HG03558 (cell line): ENCODE data around the gene NUBP1.
A peak's percentile ranks its signal among the peaks of the same experiment; 100 is the strongest.
"Not testable (repeated sequence)": the region's sequence is repeated elsewhere in the genome, so short reads cannot be mapped to it uniquely, and the experiment has no call there.

ENCODE experiments used
- ATAC-seq: cut with Tn5 transposase; IDR thresholded peaks from one replicate; pipeline ENCODE4 v1.9.1; 2021; ENCODE audit warnings: moderate number of reproducible peaks; ENCODE audit not compliant: unreplicated experiment; ENCODE audit errors: extremely low read depth

Gene NUBP1

DNA sequence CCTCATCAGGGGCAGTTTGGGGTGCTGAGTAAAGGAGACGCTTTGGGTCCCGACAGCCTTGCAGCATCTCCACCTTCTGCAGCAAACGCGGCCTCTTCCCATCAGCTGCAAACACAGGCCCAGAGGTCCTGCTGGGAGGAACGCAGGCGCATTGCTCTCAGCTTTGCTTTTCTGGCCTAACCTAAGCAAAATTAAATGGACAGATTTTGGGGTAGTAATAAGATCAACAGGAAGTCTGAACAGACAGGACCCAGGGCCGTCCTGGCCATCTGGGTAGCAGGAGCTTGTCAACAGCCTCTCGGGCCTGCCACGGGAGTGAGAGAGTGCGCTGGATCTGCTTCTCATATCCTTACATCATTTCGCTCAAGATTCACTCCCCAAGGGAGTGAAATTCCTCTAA, 7.2 kb downstream of the NUBP1 start:
- no peak for ATAC-seq

- no peak for ATAC-seq
Observed at GRCh38 chr16:10751291-10751697, 7.7 kb downstream of the NUBP1 start.

DNA sequence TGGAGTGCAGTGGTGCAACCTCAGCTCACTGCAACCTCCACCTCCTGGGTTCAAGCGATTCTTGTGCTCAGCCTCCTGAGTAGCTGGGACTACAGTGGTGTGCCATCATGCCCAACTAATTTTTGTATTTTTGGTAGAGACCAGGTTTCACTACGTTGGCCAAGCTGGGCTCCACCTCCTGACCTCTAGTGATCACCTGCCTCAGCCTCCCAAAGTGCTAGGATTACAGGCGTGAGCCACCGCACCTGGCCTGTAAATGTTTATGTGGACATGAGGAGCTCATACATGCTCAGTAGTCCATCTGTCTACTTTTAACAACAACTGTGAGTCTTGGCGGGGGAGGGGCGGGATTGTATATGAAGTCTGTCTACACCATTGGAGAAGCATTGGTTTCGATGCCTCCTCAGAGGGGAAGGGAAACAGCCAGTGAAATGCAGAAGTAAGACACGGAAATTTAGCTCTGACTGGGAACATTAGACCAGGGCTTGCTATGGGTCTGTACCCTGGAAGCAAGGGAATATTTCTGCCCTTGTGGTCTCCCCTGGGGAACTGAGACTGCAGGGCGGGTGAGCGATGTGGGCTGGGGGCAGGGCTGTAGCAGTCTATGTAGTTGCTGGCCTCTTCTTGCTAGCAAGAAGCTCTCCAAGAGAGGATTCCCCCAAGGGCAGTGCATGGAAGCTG, 9.3 kb downstream of the NUBP1 start:
- ATAC-seq: no peak

DNA sequence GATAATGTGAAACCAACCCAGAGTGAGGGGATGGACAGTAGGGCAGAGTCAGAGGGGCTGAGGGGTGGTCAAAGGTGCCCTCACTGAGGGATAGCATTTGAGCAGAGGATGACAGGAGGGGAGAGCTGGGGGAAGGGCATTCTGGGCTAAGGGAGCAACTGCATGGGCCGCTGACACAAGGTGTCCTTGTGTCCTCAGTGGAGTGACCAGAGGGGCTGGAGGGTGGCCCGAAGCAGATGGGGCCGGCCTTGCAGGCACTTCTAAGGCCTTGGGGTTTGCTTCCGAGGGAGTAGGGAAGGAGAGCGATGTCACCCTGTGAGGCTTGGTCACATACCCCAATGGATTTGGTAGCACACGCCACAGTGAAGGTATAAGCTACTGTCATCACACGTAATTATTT, 10.0 kb downstream of the NUBP1 start:
- ATAC-seq: no peak

GRCh38 chr16:10754941-10755340, 11.3 kb downstream of the NUBP1 start:
- ATAC-seq: no peak

DNA sequence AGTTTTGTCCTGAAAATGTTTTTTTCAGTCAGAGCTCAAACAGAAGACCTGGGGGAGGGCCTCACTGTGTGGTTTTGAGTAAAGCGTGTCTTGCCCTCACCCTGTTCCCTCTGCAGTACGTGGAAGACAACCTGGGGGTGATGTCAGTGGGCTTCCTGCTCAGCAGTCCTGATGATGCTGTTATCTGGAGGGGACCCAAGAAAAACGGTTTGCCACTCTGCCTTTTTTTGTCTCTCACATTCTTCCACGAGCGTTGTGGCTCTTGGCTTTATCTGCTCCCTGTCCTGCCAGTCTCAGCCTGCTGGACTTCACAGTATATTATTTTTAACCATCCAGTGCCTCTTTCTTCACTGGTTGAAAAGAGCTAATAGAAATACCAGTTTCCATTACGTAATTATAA, 12.9 kb downstream of the NUBP1 start:
- ATAC-seq: no peak

GRCh38 chr16:10760858-10761257, 17.2 kb downstream of the NUBP1 start:
- no peak for ATAC-seq

- ATAC-seq: no peak
Observed at GRCh38 chr16:10761373-10761772, 17.7 kb downstream of the NUBP1 start.

GRCh38 chr16:10762336-10763016, 18.8 kb downstream of the NUBP1 start:
- ATAC-seq: no peak

DNA sequence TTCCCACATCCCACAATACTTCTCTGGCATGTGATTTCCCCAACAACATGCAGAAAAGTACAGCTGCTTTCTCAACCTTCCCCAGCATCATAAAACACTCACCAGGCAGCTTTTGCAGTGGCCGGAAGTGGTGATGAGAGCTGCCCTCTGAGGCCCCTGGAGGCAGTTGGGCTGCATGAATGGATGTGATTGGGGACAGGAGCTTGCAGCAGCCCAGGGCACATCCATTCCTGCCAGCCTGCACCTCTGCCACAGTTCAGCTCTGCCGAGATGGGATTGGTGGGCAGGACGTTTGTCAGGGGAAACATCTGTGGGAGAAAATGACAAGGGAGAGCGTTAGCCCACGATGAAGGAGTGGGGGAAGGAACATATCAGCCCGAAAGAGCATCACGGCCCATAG, 19.8 kb downstream of the NUBP1 start:
- no peak for ATAC-seq

- no peak for ATAC-seq
Observed at GRCh38 chr16:10765772-10766171, 22.1 kb downstream of the NUBP1 start.

DNA sequence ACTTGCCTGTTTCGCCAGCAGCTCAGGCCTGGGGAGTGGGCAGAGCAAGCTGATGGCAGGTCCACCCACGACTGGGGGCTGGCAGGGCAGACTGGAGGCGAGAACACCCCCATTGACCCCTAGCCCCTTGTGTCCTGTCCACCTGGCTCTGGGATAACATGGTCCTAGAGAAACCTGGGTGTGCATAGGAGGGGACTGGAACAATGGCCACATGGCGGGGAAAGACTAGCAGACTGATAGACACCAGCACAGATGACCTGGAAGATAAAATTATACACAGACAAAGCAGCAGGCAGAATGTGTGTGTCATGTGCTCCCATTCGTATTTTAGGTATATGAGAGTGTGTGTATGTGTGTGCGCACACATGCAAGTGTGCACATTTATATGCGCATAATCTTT, 23.5 kb downstream of the NUBP1 start:
- ATAC-seq: no peak

GRCh38 chr16:10769381-10769780, 25.7 kb downstream of the NUBP1 start:
- no peak for ATAC-seq

DNA sequence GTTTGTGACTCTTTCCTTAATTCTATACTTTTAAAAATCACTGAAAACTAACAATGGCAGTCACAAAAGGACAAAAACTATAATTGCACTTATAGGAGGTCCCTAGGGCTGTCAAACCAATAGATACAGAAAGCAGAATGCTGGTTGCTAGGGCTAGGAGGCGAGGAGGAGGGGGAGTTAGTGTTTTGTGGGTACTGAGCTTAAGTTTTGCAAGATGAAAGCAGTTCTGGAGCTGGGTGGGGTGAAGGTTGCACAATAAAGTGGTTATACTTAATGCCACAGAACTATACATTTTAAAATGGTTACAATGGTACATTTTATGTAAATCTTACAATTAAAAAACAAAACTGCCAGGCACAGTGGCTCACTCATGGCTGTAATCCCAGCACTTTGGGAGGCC, 27.3 kb downstream of the NUBP1 start:
- ATAC-seq: no peak

- peak; percentile 63 for ATAC-seq
Observed at GRCh38 chr16:10776280-10776679, 32.6 kb downstream of the NUBP1 start.

GRCh38 chr16:10776923-10777322, 33.3 kb downstream of the NUBP1 start:
- not testable (repeated sequence) for ATAC-seq

DNA sequence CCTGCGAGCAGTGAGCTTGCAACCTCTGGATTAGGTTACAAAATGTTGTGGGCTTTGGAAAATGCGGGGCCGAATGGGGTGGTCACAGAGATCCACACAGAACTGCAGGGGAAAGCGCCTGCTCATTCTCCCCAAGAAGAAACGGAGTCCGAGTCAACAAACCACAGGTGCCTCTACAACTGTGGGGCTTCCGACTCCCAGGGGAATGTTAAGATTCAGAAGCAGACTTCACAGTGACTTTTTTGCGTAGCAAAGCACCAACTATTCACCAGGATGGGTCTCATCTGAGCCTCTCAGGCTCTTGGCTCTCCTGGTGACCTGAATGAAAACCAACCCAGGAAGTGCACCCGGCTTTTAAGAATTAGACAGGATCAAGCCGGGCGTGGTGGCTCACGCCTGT, 33.7 kb downstream of the NUBP1 start:
- ATAC-seq: no peak

GRCh38 chr16:10779908-10780307, 36.3 kb downstream of the NUBP1 start:
- ATAC-seq: not testable (repeated sequence)

- no peak for ATAC-seq
Observed at GRCh38 chr16:10780628-10781027, 37.0 kb downstream of the NUBP1 start.

DNA sequence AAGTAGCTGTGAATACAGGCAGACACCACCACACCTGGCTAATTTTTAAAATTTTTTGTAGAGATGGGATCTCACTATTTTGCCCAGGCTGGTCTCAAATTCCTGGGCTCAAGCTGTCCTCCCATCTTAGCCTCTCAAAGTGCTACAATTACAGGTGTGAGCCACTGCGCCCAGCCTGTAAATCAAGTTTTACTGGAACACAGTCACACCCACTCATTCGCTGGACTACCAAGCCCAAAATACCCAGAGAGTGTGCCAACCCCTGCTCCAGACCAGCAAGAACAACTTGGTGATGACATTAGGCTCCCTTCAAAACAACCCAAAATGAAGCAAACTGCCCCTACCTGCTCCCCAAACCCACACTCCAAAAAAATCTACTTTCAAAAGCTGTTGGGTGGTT, 39.0 kb downstream of the NUBP1 start:
- no peak for ATAC-seq

GRCh38 chr16:10787304-10787703, 43.7 kb downstream of the NUBP1 start:
- ATAC-seq: no peak

GRCh38 chr16:10788630-10789029, 45.0 kb downstream of the NUBP1 start:
- ATAC-seq: not testable (repeated sequence)
